ENCODE data around the gene ENO3.

The ENO3 gene

GRCh38 chr17:4972752-4973151 is 21.8 kb downstream of the ENO3 start:
- no peak overlapping the region for H3K4me3 ChIP-seq (replicated peaks; ENCODE audit: low read depth, low read length)
- no peak for DNase-seq (ENCODE audit: extremely low read depth, low read depth)
- TF ChIP-seq CTCF (IDR thresholded peaks at IDR 0.05; ENCODE audit: low read depth, low read length, missing control alignments), result no peak

GRCh38 chr17:4973256-4974114 is 22.6 kb downstream of the ENO3 start:
- TF ChIP-seq CTCF (IDR thresholded peaks at IDR 0.05; ENCODE audit: low read depth, low read length, missing control alignments), result no peak
- DNase-seq (ENCODE audit: extremely low read depth, low read depth), result no peak
- H3K4me3 ChIP-seq (replicated peaks; ENCODE audit: low read depth, low read length), result no peak overlapping the region

- TF ChIP-seq CTCF (IDR thresholded peaks at IDR 0.05; ENCODE audit: low read depth, low read length, missing control alignments), result no peak
- no peak for DNase-seq (ENCODE audit: extremely low read depth, low read depth)
- H3K4me3 ChIP-seq (replicated peaks; ENCODE audit: low read depth, low read length), result no peak overlapping the region
These were observed 23.3 kb downstream of the ENO3 start for GRCh38 chr17:4974115-4974670.

- no peak for DNase-seq (ENCODE audit: extremely low read depth, low read depth)
- no peak for TF ChIP-seq CTCF (IDR thresholded peaks at IDR 0.05; ENCODE audit: low read depth, low read length, missing control alignments)
These were observed 27.8 kb downstream of the ENO3 start for GRCh38 chr17:4978726-4979125.

GRCh38 chr17:4980644-4981216 is 29.8 kb downstream of the ENO3 start:
- no peak for DNase-seq (ENCODE audit: extremely low read depth, low read depth)
- TF ChIP-seq CTCF (IDR thresholded peaks at IDR 0.05; ENCODE audit: low read depth, low read length, missing control alignments), result peak; percentile 64
- H3K4me3 ChIP-seq (replicated peaks; ENCODE audit: low read depth, low read length), result no peak overlapping the region

More at GRCh38 chr17:4978726-4979125, 27.8 kb downstream of the ENO3 start:
- no peak overlapping the region for H3K4me3 ChIP-seq (replicated peaks; ENCODE audit: low read depth, low read length)

GRCh38 chr17:4982305-4982704 is 31.4 kb downstream of the ENO3 start:
- no peak for TF ChIP-seq CTCF (IDR thresholded peaks at IDR 0.05; ENCODE audit: low read depth, low read length, missing control alignments)
- no peak overlapping the region for H3K4me3 ChIP-seq (replicated peaks; ENCODE audit: low read depth, low read length)
- no peak for DNase-seq (ENCODE audit: extremely low read depth, low read depth)
